ENCODE measurements around the gene CNNM1. TPM values are rescaled to one million over a fixed set of nuclear protein-coding genes. Genes with fewer than 3 reads are reported as not detected.

CNNM1 gene
- total RNA-seq, 4 donors from 2014 or later = 0.40 to 2.5 (median 0.87) TPM

DNA sequence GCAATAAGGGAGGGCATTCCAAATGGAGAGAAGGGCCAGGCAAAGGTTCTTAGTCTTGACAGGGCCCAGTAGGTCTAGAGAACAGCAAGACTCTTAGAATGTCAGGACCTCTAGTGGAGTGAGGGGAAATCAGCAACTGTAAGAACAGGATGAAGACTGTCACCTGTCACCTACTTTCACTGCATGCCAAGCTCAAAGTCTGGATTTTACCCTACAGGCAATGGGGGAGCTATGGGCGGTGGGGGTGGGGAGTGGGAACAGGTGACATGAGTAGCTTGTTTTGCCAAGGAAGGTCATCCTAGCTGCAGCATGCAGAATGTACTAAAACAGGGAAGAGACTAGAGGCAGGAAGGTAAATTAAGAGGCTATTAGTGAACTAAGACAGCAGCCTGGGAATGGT, 82.9 kb downstream of the CNNM1 start:
- no peak overlapping the region for H3K4me3 ChIP-seq
- DNase-seq = peak in 1 of 3 donors; percentile 67
- peak overlapping the region in 2 of 4 donors; percentile 46 to 77 for H3K27ac ChIP-seq
- peaks cover 0 to 17% (median 0%) of the 10 kb centered on the region in 3 donors for H3K36me3 ChIP-seq
- TF ChIP-seq POLR2A (IDR thresholded peaks at IDR 0.05) = no peak
- TF ChIP-seq, protein P1, sequence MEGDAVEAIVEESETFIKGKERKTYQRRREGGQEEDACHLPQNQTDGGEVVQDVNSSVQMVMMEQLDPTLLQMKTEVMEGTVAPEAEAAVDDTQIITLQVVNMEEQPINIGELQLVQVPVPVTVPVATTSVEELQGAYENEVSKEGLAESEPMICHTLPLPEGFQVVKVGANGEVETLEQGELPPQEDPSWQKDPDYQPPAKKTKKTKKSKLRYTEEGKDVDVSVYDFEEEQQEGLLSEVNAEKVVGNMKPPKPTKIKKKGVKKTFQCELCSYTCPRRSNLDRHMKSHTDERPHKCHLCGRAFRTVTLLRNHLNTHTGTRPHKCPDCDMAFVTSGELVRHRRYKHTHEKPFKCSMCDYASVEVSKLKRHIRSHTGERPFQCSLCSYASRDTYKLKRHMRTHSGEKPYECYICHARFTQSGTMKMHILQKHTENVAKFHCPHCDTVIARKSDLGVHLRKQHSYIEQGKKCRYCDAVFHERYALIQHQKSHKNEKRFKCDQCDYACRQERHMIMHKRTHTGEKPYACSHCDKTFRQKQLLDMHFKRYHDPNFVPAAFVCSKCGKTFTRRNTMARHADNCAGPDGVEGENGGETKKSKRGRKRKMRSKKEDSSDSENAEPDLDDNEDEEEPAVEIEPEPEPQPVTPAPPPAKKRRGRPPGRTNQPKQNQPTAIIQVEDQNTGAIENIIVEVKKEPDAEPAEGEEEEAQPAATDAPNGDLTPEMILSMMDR (IDR thresholded peaks at IDR 0.05) = peak in 3 of 6 experiments; percentile 43 to 56 (median 47)
- no peaks in the 10 kb centered on the region for H3K27me3 ChIP-seq
- no peaks in the 10 kb centered on the region for H3K9me3 ChIP-seq
- peaks cover 0 to 10% (median 0%) of the 10 kb centered on the region in 4 donors for H3K4me1 ChIP-seq

DNA sequence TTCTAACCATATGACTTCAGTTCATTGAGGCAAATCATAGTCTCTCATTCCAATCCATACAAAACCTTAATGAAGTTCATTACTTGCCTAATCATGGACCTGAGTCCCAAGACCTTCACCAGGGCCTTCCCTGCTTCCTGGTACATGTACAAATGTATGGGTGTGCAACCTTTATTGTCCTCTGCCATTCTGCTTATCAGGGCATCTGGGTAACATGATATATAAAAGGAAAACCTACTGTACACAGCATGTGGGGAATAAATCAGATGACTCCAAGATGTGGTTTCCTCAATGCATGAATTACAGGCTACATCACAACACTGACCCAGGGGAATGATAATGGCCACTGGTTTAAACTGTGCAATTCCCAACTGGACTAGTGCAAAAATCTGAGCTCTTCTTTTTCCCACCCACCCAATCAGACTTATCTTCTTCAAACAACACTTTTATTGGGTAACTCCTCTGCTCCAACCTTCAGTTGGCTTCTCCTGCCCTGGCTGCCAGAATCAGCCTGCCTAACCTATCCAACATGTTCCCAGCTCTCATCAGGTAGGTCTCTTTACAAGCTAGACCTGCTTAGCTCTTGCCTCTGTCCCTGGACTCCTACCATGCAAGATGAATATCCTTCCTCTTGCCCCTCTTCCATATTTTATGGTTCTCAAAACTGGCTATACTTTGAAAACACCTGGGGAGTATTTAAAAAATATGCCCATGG, 89.9 kb downstream of the CNNM1 start:
- TF ChIP-seq, protein P1 (IDR thresholded peaks at IDR 0.05) = no peak
- no peak for TF ChIP-seq POLR2A (IDR thresholded peaks at IDR 0.05)
- H3K27ac ChIP-seq = peak overlapping the region in 1 of 4 donors; percentile 25

DNA sequence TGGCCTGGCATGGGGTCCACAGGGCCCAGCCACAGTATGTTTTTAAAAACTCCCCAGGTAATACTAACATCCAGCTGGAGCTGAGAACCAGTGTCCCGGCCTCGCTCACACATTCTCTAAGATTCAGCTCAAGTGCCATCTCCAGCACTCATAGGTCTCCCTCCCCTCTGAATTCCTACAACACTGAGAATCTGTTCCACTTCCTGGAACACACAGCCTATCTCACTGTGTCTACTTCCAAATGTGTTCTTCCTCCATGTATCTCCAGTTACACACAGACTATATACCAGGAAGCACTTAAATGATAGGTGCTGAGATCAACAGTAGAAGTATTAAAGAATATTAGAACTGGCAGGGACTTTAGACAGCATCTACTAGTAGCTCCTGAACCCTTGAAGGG, 90.5 kb downstream of the CNNM1 start:
- Histone ChIP-seq H3K27ac (peak overlapping the region in 1 of 4 donors; percentile 22), H3K4me3 (no peak overlapping the region), H3K27me3 (no peaks in the 10 kb centered on the region), H3K4me1 (peaks cover 0 to 6% (median 0%) of the 10 kb centered on the region in 4 donors), H3K9me3 (no peaks in the 10 kb centered on the region), H3K36me3 (peaks cover 0 to 39% (median 0%) of the 10 kb centered on the region in 3 donors)
- no peak for DNase-seq
- TF ChIP-seq, protein P1 (IDR thresholded peaks at IDR 0.05) = no peak
- TF ChIP-seq POLR2A (IDR thresholded peaks at IDR 0.05) = no peak

More for the DNA sequence above, 89.9 kb downstream of the CNNM1 start:
- DNase-seq = no peak
- Histone ChIP-seq H3K4me1 (peaks cover 0 to 6% (median 0%) of the 10 kb centered on the region in 4 donors), H3K4me3 (no peak overlapping the region), H3K27me3 (no peaks in the 10 kb centered on the region), H3K9me3 (no peaks in the 10 kb centered on the region), H3K36me3 (peaks cover 0 to 33% (median 0%) of the 10 kb centered on the region in 3 donors)

DNA sequence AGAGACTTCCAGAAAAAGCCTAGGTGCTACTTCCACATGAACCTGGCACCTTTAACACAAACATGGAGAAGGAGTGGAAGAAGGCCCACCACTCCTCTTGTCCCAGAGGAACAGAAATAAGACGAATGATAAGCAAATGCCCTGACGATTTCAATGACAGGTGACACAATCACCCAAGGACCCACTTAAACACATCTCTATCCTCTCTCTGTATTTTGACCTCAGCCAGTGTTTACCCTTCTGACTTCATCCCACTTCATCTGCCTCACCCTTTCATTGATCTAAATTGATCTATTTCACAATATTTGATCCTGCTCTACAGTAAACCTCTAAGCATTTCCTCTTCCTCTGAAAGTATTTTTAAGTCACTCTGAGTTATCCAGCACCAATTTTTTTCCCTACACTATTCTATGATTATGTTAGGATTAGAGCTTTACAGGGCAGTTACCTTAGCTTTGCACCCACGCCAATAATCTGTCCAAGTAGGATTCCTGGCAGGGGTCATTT, 92.1 kb downstream of the CNNM1 start:
- no peak for DNase-seq
- Histone ChIP-seq H3K27me3 (no peaks in the 10 kb centered on the region), H3K4me3 (no peak overlapping the region), H3K27ac (no peak overlapping the region), H3K36me3 (peaks cover 0 to 50% (median 0%) of the 10 kb centered on the region in 3 donors), H3K4me1 (peaks cover 0 to 6% (median 0%) of the 10 kb centered on the region in 4 donors), H3K9me3 (no peaks in the 10 kb centered on the region)
- TF ChIP-seq POLR2A (IDR thresholded peaks at IDR 0.05) = no peak
- TF ChIP-seq, protein P1 (IDR thresholded peaks at IDR 0.05) = no peak

DNA sequence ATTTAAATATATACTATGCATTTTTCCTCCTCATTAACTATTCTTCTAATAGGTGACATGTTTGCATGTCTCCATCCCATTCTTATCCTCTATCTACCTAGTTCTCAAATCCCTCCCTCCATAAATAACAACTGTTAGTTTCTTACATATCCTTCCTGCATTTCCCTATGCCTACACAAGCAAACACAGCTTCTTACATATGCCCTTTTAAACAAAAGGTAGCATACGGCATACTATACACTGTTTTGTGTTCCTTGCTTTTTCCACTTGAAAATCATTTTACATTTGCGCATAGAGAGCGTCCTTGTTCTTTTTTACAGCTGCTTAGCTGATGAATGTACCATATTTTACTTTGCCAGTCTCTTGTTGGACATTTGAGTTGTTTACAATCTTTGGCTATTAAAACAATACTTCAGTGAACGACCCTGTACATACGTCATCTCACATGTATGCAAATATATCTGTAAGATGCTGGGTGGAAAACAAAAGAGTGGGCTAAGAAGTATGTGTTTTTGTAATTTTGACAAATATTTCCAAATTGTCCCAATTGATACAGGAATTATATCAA, 93.5 kb downstream of the CNNM1 start:
- H3K4me3 ChIP-seq = no peak overlapping the region
- no peaks in the 10 kb centered on the region for H3K9me3 ChIP-seq
- peaks cover 0 to 6% (median 0%) of the 10 kb centered on the region in 4 donors for H3K4me1 ChIP-seq
- TF ChIP-seq POLR2A (IDR thresholded peaks at IDR 0.05) = no peak
- TF ChIP-seq, protein P1 (IDR thresholded peaks at IDR 0.05) = no peak
- no peak overlapping the region for H3K27ac ChIP-seq
- H3K27me3 ChIP-seq = no peaks in the 10 kb centered on the region
- peaks cover 0 to 50% (median 0%) of the 10 kb centered on the region in 3 donors for H3K36me3 ChIP-seq
- no peak for DNase-seq
